K562 treated with DMSO at 1 percent for 12 hours (cell line): ENCODE data around the gene PGAM1. TPM values are rescaled to one million over a fixed set of nuclear protein-coding genes. Genes with fewer than 3 reads are reported as not detected.

Source experiments
- total RNA-seq: library from RNA; unstranded; fragments of 300-600 nt; gene quantifications from 2 replicates; pipeline ENCODE4 v1.2.3, GENCODE V29; 2022; ENCODE audit not compliant: insufficient read depth

Gene PGAM1
- total RNA-seq = 157 and 193 TPM in 2 replicates

DNA sequence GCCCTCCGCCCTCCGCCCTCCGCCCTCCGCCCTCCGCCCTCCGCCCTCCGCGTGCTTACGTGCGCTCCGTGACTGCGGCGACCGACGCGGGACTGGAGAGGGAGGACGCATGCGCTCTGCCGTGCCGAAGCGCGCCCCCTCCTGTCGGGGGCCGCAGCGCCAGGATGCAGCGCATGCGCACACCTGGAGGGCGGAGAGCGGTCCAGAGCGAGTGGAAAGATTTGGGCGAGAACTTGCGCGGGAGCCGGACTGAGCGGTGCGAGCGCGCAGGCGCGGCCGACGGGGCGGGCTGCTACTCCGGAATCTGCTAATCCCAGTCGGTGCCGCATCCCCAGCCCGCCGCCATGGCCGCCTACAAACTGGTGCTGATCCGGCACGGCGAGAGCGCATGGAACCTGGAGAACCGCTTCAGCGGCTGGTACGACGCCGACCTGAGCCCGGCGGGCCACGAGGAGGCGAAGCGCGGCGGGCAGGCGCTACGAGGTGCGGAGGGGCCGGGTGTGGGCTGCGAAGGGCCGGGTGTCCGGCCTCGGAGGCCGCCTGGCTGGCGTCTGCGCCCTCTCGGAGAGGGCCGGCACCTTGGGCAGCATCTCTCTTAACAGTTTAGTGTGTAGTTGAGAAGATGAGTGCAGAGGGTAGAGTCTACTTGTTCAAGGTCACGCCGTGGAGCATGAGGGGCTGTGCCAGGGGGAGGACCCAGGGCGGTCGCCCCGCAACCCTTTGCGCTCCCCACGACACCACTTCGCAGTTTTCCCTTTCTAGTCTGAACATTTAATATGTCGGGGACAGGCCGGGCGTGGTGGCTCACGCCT lies at the start of gene PGAM1:
Gene PGAM1 (plus strand): TSS at position 228 of the 812 bp plus-strand sequence. CDS start 117 bp downstream, at position 345.

DNA sequence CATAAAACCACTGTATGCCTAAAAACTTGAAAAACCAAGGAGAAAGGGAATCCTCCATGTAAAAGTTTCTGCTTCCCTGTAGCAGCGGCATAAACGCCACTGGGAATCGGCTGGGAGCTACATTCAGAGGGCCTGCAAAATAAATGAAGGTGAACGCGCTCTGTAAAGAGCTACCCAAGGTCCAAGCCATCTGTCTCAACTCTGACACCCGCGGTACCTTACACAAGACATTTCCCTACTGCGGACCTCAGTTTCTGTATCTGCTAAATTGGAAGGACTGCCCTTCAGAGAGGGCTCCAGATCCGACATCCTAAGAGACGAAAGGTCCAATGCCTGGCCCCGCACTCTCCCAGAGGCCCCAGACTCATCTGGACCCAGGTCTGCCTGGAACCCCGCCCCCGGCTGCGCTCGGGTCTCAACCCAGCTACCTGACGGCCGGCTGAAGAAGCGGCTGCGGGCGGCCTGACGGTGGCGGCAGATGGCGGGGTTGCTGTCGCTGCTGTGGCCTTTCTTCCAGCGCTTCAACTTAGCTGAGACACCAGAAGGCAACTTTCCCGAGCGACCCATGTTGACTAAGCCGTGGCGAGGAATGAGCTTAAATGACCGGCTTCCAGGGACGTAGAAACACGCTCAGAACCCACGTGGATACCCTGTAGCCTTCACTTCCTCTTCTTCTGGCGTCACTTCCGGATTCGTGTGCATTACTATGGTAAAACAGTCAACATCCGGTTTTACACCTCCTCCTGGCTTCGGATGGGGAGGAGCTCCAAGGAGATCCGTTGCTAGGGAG lies 25.1 kb upstream of the PGAM1 start, which contains the start of gene RRP12:
Gene RRP12 (minus strand): TSS at position 676 of the 790 bp plus-strand sequence. CDS start 109 bp downstream, at position 567.

GRCh38 chr10:97445722-97446639 lies 20.0 kb downstream of the PGAM1 start, which contains the start of the genes EXOSC1 and ZDHHC16:
Gene EXOSC1, minus strand, starts transcription at chr10:97446006. Its CDS starts 21 bp downstream, at chr10:97445985.
Gene ZDHHC16, plus strand, starts transcription at chr10:97446175. Its CDS starts 5,501 bp downstream, at chr10:97451676.

Other genes starting within 250 kb of the PGAM1 start
- gene SLIT1, start 240.2 kb upstream of the PGAM1 start, total RNA-seq = 0.16 TPM in 1 of 2 replicates, not detected in the other
- 10.7 and 22.6 TPM in 2 replicates for gene ARHGAP19, start 133.6 kb upstream of the PGAM1 start, total RNA-seq
- gene FRAT1, start 106.9 kb upstream of the PGAM1 start, total RNA-seq = 4.0 TPM in 2 replicates
- 23.1 and 23.6 TPM in 2 replicates for gene FRAT2, start 91.5 kb upstream of the PGAM1 start, total RNA-seq
- gene RRP12, start 24.9 kb upstream of the PGAM1 start, total RNA-seq = 6.5 and 7.9 TPM in 2 replicates
- 65.4 and 74.3 TPM in 2 replicates for gene EXOSC1, start 19.8 kb downstream of the PGAM1 start, total RNA-seq
- gene ZDHHC16, start 20.0 kb downstream of the PGAM1 start, total RNA-seq = 18.7 and 21.7 TPM in 2 replicates
- gene MMS19, start 72.2 kb downstream of the PGAM1 start, total RNA-seq = 33.3 and 44.5 TPM in 2 replicates
- 5.4 and 5.7 TPM in 2 replicates for gene UBTD1, start 72.7 kb downstream of the PGAM1 start, total RNA-seq
- gene ANKRD2, start 146.6 kb downstream of the PGAM1 start, total RNA-seq = not detected in 2 replicates
- not detected in 2 replicates for gene HOGA1, start 158.2 kb downstream of the PGAM1 start, total RNA-seq
- not detected in 2 replicates for gene C10orf62, start 163.5 kb downstream of the PGAM1 start, total RNA-seq
- 10.3 and 16.5 TPM in 2 replicates for gene MORN4, start 207.3 kb downstream of the PGAM1 start, total RNA-seq
- gene PI4K2A, start 214.5 kb downstream of the PGAM1 start, total RNA-seq = 15.9 and 31.6 TPM in 2 replicates